Measurements from ENCODE around the gene SEPTIN8. TPM values are rescaled to one million over a fixed set of nuclear protein-coding genes. Genes with fewer than 3 reads are reported as not detected.

Gene SEPTIN8
- total and polyA plus RNA-seq, 2 donors (not counting 3 experiments of a cell fraction or from before 2014, with no cell fraction given) = 56.6 to 82.1 TPM

DNA sequence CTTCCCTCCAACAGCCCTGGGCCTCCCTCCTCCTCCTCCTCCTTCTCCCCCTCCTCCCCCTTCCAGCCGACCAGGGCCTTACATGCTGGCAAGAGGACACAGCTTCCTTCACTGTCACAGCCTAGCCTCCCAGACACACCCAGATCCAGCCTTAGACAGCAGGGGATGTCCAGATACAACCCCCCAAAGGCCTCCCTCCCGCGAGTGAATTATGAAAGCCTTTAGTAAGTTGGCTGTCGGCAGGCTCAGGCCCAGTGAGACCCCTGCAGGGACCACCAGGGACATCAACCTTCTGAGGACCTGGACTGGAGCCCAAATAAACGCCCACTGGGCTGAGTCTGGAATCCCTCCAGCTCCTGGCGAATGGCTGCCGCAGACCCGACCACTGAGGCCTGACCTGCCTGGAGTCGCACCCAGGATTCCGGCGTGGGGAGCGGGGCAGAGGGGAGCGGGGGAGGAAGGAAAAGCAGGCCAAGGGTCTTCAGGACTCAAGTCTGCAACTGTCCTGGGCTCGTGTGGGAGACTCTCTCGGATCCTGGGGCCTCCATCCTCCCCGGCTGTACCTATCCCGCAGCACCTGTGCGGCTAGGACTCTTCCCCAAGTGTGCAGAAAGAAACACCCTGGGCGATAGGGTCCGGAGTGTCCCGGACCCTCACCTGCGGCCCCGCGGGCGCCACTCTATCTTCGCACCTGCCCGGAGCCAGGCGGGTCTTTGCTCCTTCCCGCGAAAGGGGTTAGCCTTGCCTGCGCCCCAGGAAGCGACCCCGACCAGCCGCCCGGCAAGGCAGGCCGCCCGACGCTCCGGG is 705 bp downstream of the SEPTIN8 start:
- no peaks in the 10 kb centered on the region for H4K20me1 ChIP-seq (replicated peaks; ENCODE audit: control insufficient read depth, extremely low read depth, insufficient read depth, low read length)
- no peaks in the 10 kb centered on the region for H3K36me3 ChIP-seq (ENCODE audit: control insufficient read depth in 2 of 2, extremely low read depth in 1 of 2, insufficient read depth in 2 of 2, low read length in 2 of 2)
- H3K9me3 ChIP-seq (replicated peaks; ENCODE audit: control insufficient read depth, insufficient read depth, low read length) = no peaks in the 10 kb centered on the region
- POLR2A ChIA-PET = no interaction called here
- CTCF ChIA-PET = interaction anchor here (0.9 to 3.0 kb wide), 7 partner anchors 21 to 390 kb away, joined by 3 to 19 read pairs (median 4); partner anchors contain the start of gene CCNI2
- intact Hi-C loops (cut with micrococcal nuclease) = loop anchor here (2.0 kb wide), 1 partner anchor 44 kb away; no protein-coding TSS in a partner anchor
- H3K4me3 ChIP-seq (replicated peaks in 1 of 3; ENCODE audit: insufficient read depth in 1 of 3, low read depth in 1 of 3, low read length in 3 of 3) = peak overlapping the region; percentile 39 to 75 (median 62)
- TF ChIP-seq FOS (IDR thresholded peaks at IDR 0.05; ENCODE audit: borderline replicate concordance, insufficient read depth, low read length) (no peak), POLR2A (IDR thresholded peaks at IDR 0.05; ENCODE audit: low read depth, low read length) (peak; percentile 24), CTCF (IDR thresholded peaks at IDR 0.05; ENCODE audit: extremely low read depth in 1 of 2, insufficient read depth in 1 of 2, low read depth in 1 of 2, low read length in 2 of 2) (peak in 1 of 2 donors; percentile 9), JUN (IDR thresholded peaks at IDR 0.05; ENCODE audit: borderline replicate concordance, insufficient read depth, insufficient read length, low read depth) (no peak)
- no peaks in the 10 kb centered on the region for H3K9me1 ChIP-seq (replicated peaks; ENCODE audit: control insufficient read depth, extremely low read depth, insufficient read depth, low read length)
- peaks cover 21% of the 10 kb centered on the region for H3K4me1 ChIP-seq (ENCODE audit: control insufficient read depth, extremely low read depth, insufficient read depth, low read length)
- peak overlapping the region; percentile 60 for H3K9ac ChIP-seq (replicated peaks; ENCODE audit: extremely low read depth, insufficient read depth, low read length)
- peaks cover 41% of the 10 kb centered on the region for H3K79me2 ChIP-seq (ENCODE audit: control insufficient read depth, insufficient read depth, low read length)
- peak overlapping the region; percentile 72 for H3K4me2 ChIP-seq (ENCODE audit: insufficient read depth, low read length)
- peak; percentile 66 for FAIRE-seq
- dilution Hi-C loops (cut with MboI; ENCODE audit: extremely low pct_ligation_motif_present, low sequenced_read_pairs) = no loop called here
- BruUV-seq (replicated peaks) = no TSS peak
- H3K27ac ChIP-seq (ENCODE audit: insufficient read depth, low read depth, low read length) = no peak overlapping the region
- H3K27me3 ChIP-seq (ENCODE audit: control insufficient read depth in 2 of 2, insufficient read depth in 2 of 2, low read length in 2 of 2) = no peaks in the 10 kb centered on the region
- peak; percentile 37 for DNase-seq (ENCODE audit: low read depth, low spot score)
- H2AFZ ChIP-seq (ENCODE audit: low read depth, low read length) = peak overlapping the region; percentile 3

Measured in endothelial cell of umbilical vein (primary cell).